ENCODE data around the gene MAZ.
"Not testable (repeated sequence)": the region's sequence is repeated elsewhere in the genome, so short reads cannot be mapped to it uniquely, and the experiment has no call there.

The MAZ gene

GRCh38 chr16:29825145-29826044 lies 19.1 kb downstream of the MAZ start:
- peak; percentile 67 for DNase-seq

GRCh38 chr16:29826342-29826695 lies 20.0 kb downstream of the MAZ start:
- DNase-seq: no peak

GRCh38 chr16:29830774-29831173 lies 24.4 kb downstream of the MAZ start:
- DNase-seq: no peak

- no peak for DNase-seq
Measured at GRCh38 chr16:29831490-29831889, 25.2 kb downstream of the MAZ start.

- not testable (repeated sequence) for DNase-seq
Measured at GRCh38 chr16:29833219-29833618, 26.9 kb downstream of the MAZ start.

- DNase-seq: peak; percentile 59
Measured at GRCh38 chr16:29834079-29834478, 27.8 kb downstream of the MAZ start.

DNA sequence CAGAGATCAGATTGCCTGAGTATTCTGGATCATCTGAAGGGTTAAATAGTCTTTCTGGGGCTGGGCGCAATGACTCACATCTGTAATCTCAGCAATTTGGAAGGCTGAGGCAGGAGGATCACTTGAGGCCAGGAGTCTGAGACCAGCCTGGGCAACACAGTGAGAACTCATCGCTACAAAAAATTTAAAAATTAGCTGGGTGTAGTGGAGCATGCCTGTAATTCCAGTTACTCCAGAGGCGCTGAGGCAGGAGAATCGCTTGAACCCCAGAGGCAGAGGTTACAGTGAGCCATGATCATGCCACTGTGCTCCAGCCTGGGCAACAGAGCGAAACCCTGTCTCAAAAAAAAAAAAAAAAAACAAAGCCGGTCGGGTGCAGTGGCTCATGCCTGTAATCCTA lies 29.6 kb downstream of the MAZ start:
- no peak for DNase-seq

GRCh38 chr16:29836623-29837022 lies 30.3 kb downstream of the MAZ start:
- DNase-seq: no peak

- DNase-seq: no peak
Measured at GRCh38 chr16:29837841-29838240, 31.5 kb downstream of the MAZ start.

GRCh38 chr16:29839822-29840221 lies 33.5 kb downstream of the MAZ start:
- DNase-seq: no peak

DNA sequence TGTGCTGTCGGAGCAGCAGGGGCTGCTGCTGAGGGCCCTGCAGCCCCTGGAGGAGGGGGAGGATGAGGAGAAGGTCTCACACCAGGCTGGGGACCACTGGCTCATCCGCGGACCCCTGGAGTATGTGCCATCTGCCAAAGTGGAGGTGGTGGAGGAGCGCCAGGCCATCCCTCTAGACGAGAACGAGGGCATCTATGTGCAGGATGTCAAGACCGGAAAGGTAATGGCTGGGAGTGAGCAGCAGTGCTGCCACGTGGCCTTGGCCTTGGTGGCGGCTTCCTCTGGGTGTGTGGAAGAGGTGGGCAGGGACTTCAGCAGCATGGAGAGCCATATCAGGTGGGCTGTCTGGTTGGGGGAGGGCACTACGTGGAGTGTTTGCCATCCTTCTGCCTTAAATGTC lies 33.9 kb downstream of the MAZ start:
- DNase-seq: no peak

- DNase-seq: no peak
Measured at GRCh38 chr16:29841631-29842030, 35.3 kb downstream of the MAZ start.

- DNase-seq: no peak
Measured at GRCh38 chr16:29842732-29843346, 36.5 kb downstream of the MAZ start.

GRCh38 chr16:29843931-29844330 lies 37.6 kb downstream of the MAZ start:
- no peak for DNase-seq

GRCh38 chr16:29844575-29845331 lies 38.4 kb downstream of the MAZ start:
- DNase-seq: no peak

DNA sequence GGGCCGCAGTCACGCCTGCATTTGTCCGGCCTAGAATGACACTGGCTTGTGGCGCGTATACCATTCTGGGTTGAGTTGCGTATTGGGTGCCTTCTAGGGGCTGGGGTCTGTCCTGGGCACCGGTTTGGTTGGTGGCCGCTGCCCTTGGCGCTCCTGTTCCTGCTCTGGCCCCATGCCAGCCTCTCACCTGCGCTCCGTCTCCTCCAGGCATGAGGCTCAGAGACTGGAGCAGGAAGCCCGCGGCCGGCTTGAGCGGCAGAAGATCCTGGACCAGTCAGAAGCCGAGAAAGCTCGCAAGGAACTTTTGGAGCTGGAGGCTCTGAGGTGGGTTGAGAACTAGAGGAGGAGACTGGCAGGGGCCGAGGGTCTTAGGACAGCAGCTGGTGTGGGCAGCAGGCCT lies 39.3 kb downstream of the MAZ start:
- no peak for DNase-seq

DNA sequence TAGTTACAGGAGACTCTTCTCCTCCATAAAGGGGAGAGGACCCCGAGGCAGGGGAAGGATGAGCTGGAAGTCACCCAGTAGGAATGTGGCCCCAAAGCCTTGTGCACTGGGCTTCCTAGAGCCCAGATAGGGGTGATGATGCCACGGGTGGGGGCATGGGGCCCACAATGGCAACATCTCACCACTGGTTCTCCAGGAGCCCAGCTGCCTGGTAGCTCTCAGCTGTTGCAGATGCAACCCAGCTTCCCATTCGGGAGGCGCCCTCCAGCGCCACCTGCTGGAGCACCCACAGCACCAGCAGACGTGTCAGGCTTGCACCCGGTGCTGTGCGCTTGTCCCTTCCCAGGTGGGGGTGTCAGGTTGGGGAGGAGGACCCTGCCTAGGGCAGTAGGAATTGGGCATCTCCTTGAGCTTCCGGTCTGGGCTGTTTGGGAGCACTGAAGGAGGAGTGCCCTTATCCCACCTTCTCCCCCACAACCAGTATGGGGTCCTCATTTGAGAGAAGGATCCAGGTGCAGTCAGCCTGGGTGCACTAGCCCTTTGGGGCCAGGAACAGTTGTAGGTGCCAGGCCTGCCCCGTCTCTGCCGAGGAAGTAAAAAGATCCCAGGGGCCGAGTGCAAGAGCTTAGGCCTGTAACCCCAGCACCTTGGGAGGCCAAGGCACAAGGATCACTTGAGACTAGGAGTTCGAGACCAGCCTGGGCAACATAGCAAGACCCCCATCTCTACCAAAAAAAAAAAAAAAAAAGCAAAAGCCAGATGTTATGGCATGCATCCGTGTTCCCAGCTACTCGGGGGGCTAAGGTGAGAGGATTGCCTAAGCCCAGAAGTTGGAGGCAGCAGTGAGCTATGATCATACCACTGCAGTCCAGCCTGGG lies 42.3 kb downstream of the MAZ start:
- DNase-seq: peak; percentile 90

DNA sequence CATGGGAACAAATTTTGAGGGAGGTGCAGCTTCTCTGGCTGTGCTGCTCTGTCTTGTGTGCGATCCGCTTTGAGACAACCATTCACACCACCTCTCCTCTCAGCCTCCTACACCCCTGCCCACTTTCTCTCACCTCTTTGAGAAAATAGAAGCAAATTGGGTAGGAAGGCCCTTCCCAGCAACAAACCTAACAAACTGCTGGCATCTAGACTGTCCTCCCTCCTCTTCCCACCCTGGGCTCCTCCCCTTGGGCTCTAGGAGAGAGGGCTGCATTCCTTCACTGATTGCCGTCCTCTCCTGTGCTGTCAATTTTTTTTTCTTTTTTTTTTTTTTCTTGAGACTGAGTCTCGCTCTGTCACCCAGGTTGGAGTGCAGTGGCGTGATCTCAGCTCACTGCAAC lies 43.2 kb downstream of the MAZ start:
- DNase-seq: no peak

- no peak for DNase-seq
Measured at GRCh38 chr16:29850998-29851397, 44.7 kb downstream of the MAZ start.

GRCh38 chr16:29852654-29853053 lies 46.3 kb downstream of the MAZ start:
- DNase-seq: no peak

DNA sequence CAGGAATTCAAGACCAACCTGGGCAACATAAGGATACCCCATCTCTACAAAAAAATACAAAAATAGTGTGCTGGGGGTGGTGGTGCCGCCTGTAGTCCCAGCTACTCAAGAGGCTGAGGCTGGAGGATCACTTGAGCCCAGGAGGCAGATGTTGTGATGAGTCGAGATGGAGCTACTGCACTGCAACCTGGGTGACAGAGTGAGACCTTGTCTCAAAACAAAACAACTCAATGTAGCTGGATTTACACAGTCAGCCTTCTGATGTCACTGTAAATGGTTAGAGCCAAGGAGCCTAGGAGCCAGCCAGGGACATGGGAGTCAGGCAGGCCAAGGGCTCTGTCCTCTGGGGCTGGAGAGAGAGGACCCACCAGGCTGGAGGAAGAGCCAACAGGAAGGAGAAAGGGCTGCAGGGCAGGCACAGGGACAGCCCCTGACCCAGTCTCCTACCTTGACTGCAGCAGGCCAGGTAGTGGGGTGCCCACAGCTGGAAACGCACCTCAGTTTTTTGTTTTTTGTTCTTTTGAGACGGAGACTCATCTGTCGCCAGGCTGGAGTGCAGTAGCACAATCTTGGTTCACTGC lies 48.3 kb downstream of the MAZ start:
- DNase-seq: no peak

- DNase-seq: no peak
Measured at GRCh38 chr16:29857133-29857760, 50.9 kb downstream of the MAZ start.

All from stimulated activated CD4-positive, alpha-beta T cell treated with anti-CD3 and anti-CD28 coated beads, Interleukin-15, amount 100 ng/mL, for 24 hours (primary cell).